SK-N-SH treated with all-trans-retinoic acid at 6 μM for 48 hours (cell line): ENCODE results near the gene ZBTB16.

Experiments
- ATAC-seq: fragments of 200-7000 bp; cut with Tn5 transposase; 3 replicates; pipeline ENCODE4 v1.9.1; 2020; ENCODE audit warnings: mild to moderate bottlenecking, moderate library complexity
- ARNTL ChIP-seq: fragments of 450-650 bp; formaldehyde crosslinking; IDR thresholded peaks from 2 replicates; pipeline ENCODE4 v1.5.0; 2020; ENCODE audit warnings: low read depth, mild to moderate bottlenecking, moderate library complexity, borderline replicate concordance
- BACH2 ChIP-seq: fragments of 250-450 bp; sonication (Bioruptor Pico); IDR thresholded peaks from 2 replicates; pipeline ENCODE4 v1.9.0; 2021; ENCODE audit warnings: mild to moderate bottlenecking, borderline replicate concordance
- CSDC2 ChIP-seq: fragments of 250-450 bp; sonication (Bioruptor Pico); IDR thresholded peaks from 2 replicates; pipeline ENCODE4 v1.5.0; 2020; ENCODE audit warnings: mild to moderate bottlenecking, moderate library complexity
- ESRRG ChIP-seq: fragments of 250-450 bp; sonication (Bioruptor Pico); IDR thresholded peaks from 2 replicates; pipeline ENCODE4 v1.6.1; 2021; ENCODE audit warnings: mild to moderate bottlenecking
- GLIS3 ChIP-seq: fragments of 250-450 bp; sonication (Bioruptor Pico); IDR thresholded peaks from 2 replicates; pipeline ENCODE4 v1.5.0; 2020; ENCODE audit warnings: mild to moderate bottlenecking, moderate library complexity
- ISL1 ChIP-seq: fragments of 250-450 bp; sonication (Bioruptor Pico); IDR thresholded peaks from 2 replicates; pipeline ENCODE4 v2.1.2; 2022; ENCODE audit warnings: mild to moderate bottlenecking, moderate library complexity
- OSR1 ChIP-seq: fragments of 250-450 bp; sonication (Bioruptor Pico); IDR thresholded peaks from 2 replicates; pipeline ENCODE4 v1.8.0; 2022; ENCODE audit warnings: moderate library complexity, mild to moderate bottlenecking, inconsistent platforms
- PPARA ChIP-seq: fragments of 250-450 bp; sonication (Bioruptor Pico); IDR thresholded peaks from 2 replicates; pipeline ENCODE4 v1.5.0; 2020; ENCODE audit warnings: mild to moderate bottlenecking, borderline replicate concordance
- RARB ChIP-seq: fragments of 250-450 bp; sonication (Bioruptor Pico); IDR thresholded peaks from 2 replicates; pipeline ENCODE4 v1.8.0; 2021; ENCODE audit warnings: mild to moderate bottlenecking, moderate library complexity
- SNAI2 ChIP-seq: fragments of 250-450 bp; sonication (Bioruptor Pico); IDR thresholded peaks from 2 replicates; pipeline ENCODE4 v1.5.0; 2020; ENCODE audit warnings: mild to moderate bottlenecking, moderate library complexity
- TCF4 ChIP-seq: fragments of 250-450 bp; sonication (Bioruptor Pico); IDR thresholded peaks from 2 replicates; pipeline ENCODE4 v1.8.0; 2021; ENCODE audit warnings: mild to moderate bottlenecking, moderate library complexity, borderline replicate concordance
- TOX ChIP-seq: fragments of 250-450 bp; sonication (Bioruptor Pico); IDR thresholded peaks from 2 replicates; pipeline ENCODE4 v1.8.0; 2021; ENCODE audit warnings: mild to moderate bottlenecking, moderate library complexity, borderline replicate concordance
- ZFP3 ChIP-seq: fragments of 250-450 bp; sonication (Bioruptor Pico); IDR thresholded peaks from 2 replicates; pipeline ENCODE4 v1.5.0; 2020; ENCODE audit warnings: mild to moderate bottlenecking, moderate library complexity
- ZFP30 ChIP-seq: fragments of 450-650 bp; formaldehyde crosslinking; IDR thresholded peaks from 2 replicates; pipeline ENCODE4 v1.5.0; 2022; ENCODE audit warnings: mild to moderate bottlenecking, moderate library complexity
- ZNF565 ChIP-seq: fragments of 450-650 bp; formaldehyde crosslinking; conservative IDR thresholded peaks from 2 replicates; pipeline ENCODE4 v1.5.0; 2020; ENCODE audit warnings: low read depth, mild to moderate bottlenecking, moderate library complexity
- ZNF70 ChIP-seq: fragments of 450-650 bp; formaldehyde crosslinking; IDR thresholded peaks from 2 replicates; pipeline ENCODE4 v1.5.0; 2020; ENCODE audit warnings: mild to moderate bottlenecking, moderate library complexity
- ZNF8 ChIP-seq: fragments of 450-650 bp; formaldehyde crosslinking; IDR thresholded peaks from 2 replicates; pipeline ENCODE4 v1.5.0; 2020; ENCODE audit warnings: mild to moderate bottlenecking, moderate library complexity
- TF ChIP-seq, protein P1 (sequence below): fragments of 250-450 bp; sonication (Bioruptor Pico); IDR thresholded peaks from 2 replicates; pipeline ENCODE4 v1.8.0; 2020; ENCODE audit warnings: mild to moderate bottlenecking, moderate library complexity, borderline replicate concordance
- TF ChIP-seq, protein P2 (sequence below): fragments of 250-450 bp; sonication (Bioruptor Pico); IDR thresholded peaks from 2 replicates; pipeline ENCODE4 v1.5.0; 2020; ENCODE audit warnings: mild to moderate bottlenecking, moderate library complexity
- TF ChIP-seq, protein P3 (sequence below): fragments of 250-450 bp; sonication (Bioruptor Pico); IDR thresholded peaks from 2 replicates; pipeline ENCODE4 v1.5.1; 2020; ENCODE audit warnings: low read depth, mild to moderate bottlenecking, moderate library complexity
- TF ChIP-seq, protein P4 (sequence below): fragments of 250-450 bp; sonication (Bioruptor Pico); IDR thresholded peaks from 2 replicates; pipeline ENCODE4 v1.5.1; 2021; ENCODE audit warnings: mild to moderate bottlenecking, moderate library complexity

Gene ZBTB16

DNA sequence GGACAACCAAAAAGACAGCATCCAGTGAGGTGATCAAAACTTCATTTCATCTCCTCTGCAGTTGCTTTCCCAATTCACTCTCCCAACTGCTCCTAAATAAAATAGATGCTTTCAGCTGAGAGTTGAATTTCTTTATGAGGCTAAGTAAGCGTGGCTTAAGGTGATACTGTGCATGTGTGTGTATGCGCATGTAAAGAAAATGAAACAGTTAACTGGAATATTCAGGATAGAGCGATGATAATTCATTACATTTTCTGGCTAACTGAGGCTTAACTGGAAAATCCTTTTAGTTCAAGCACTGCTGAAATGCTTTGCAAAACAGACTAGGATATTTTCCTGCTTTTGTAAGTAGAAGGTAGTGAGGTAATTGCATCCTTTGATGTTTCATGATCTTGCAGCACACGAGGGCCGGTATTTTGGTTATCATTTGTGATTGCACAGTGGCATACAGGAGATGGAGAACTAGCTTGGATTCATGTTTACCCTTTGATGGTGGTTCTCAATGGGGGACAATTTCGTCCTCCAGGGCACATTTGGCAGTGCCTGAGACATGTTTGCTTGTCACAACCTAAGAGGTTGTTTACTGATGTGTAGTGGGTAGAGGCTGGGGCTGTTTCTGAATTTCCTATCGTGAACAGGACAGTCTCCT is 71.2 kb downstream of the ZBTB16 start (continued):
- TF ChIP-seq ISL1 (CRISPR knock-in tag) = no peak
- TF ChIP-seq BACH2 (CRISPR knock-in tag) = no peak
- TF ChIP-seq, all 23 proteins: peak for 0

DNA sequence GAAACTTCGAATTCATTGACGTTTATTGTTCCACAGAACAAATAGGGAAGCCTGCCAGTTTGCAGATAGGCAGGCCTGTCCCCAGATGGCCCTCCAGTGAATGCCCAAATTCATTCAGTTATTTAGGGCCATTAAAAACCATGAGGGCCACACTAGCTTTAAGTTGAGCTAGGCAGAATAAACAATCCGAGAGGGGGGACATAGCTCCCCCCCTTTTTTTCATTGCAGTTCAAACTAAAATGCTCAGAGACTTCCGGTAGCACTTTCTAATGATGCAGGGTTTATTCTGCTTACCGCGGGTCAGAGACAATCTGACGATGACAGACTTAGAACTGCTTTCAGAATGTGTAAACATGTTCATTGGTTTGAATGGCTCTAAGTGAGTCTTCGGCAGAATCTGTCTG is 72.0 kb downstream of the ZBTB16 start:
- TF ChIP-seq ZFP3 (CRISPR knock-in tag) (no peak), ZNF565 (no peak), TCF4 (CRISPR knock-in tag) (no peak), ZNF8 (CRISPR knock-in tag) (no peak)
- ATAC-seq = no peak

DNA sequence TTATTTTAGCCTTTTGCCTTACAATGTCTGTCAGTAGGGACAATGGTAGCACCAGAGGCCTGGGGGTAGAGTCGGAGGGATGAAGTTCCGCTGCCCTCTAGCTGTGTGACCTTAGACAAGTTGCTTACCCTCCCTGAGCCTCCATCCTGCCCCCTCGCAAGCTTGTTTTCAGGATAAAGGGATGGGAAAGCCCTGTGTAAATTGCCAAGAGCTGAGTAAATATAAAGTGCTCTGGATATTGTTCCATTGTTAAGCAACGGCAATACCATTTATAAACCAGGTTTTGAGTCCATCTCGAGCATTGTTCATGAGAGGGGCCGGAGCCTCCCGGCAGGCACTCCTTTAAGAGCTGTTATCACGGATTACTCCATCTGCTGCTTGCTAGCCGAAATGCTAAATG is 72.9 kb downstream of the ZBTB16 start:
- no peak for ATAC-seq
- TF ChIP-seq, protein P1, sequence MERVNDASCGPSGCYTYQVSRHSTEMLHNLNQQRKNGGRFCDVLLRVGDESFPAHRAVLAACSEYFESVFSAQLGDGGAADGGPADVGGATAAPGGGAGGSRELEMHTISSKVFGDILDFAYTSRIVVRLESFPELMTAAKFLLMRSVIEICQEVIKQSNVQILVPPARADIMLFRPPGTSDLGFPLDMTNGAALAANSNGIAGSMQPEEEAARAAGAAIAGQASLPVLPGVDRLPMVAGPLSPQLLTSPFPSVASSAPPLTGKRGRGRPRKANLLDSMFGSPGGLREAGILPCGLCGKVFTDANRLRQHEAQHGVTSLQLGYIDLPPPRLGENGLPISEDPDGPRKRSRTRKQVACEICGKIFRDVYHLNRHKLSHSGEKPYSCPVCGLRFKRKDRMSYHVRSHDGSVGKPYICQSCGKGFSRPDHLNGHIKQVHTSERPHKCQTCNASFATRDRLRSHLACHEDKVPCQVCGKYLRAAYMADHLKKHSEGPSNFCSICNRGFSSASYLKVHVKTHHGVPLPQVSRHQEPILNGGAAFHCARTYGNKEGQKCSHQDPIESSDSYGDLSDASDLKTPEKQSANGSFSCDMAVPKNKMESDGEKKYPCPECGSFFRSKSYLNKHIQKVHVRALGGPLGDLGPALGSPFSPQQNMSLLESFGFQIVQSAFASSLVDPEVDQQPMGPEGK (CRISPR knock-in tag) = no peak
- TF ChIP-seq, protein P2, sequence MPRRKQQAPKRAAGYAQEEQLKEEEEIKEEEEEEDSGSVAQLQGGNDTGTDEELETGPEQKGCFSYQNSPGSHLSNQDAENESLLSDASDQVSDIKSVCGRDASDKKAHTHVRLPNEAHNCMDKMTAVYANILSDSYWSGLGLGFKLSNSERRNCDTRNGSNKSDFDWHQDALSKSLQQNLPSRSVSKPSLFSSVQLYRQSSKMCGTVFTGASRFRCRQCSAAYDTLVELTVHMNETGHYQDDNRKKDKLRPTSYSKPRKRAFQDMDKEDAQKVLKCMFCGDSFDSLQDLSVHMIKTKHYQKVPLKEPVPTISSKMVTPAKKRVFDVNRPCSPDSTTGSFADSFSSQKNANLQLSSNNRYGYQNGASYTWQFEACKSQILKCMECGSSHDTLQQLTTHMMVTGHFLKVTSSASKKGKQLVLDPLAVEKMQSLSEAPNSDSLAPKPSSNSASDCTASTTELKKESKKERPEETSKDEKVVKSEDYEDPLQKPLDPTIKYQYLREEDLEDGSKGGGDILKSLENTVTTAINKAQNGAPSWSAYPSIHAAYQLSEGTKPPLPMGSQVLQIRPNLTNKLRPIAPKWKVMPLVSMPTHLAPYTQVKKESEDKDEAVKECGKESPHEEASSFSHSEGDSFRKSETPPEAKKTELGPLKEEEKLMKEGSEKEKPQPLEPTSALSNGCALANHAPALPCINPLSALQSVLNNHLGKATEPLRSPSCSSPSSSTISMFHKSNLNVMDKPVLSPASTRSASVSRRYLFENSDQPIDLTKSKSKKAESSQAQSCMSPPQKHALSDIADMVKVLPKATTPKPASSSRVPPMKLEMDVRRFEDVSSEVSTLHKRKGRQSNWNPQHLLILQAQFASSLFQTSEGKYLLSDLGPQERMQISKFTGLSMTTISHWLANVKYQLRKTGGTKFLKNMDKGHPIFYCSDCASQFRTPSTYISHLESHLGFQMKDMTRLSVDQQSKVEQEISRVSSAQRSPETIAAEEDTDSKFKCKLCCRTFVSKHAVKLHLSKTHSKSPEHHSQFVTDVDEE (CRISPR knock-in tag) = no peak
- TF ChIP-seq ZNF565 = no peak
- no peak for TF ChIP-seq SNAI2 (CRISPR knock-in tag)
- TF ChIP-seq RARB = no peak

DNA sequence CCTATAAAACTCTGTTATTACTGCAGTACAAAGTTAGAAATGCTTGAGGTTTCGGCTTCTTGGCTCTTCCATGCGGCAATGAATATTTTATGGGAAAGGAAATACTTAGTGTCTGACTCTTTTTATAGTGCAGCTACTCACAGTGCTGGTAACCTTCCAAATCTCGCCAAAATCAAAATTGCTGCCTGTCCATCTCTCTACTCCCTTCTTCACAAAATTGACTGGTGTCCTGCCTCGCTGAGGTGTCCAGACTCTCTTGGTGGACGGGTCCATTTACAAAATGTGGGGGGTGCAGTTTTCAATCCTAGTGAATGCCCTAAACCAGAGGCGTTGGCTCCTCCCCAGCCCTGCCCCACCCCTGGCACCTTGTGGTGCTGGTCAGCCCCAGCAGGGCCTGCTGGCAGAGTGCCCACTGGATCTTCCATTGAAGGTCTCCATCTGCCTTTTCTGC is 73.5 kb downstream of the ZBTB16 start:
- TF ChIP-seq ISL1 (CRISPR knock-in tag) (no peak), ZNF70 (CRISPR knock-in tag) (no peak), RARB (no peak), GLIS3 (CRISPR knock-in tag) (no peak), TOX (CRISPR knock-in tag) (no peak), OSR1 (no peak), TCF4 (CRISPR knock-in tag) (no peak), ARNTL (CRISPR knock-in tag) (no peak), ZFP30 (CRISPR knock-in tag) (no peak), ESRRG (no peak), ZFP3 (CRISPR knock-in tag) (no peak), ZNF565 (no peak), CSDC2 (CRISPR knock-in tag) (no peak), BACH2 (CRISPR knock-in tag) (no peak), ZNF8 (CRISPR knock-in tag) (no peak), PPARA (no peak)
- TF ChIP-seq, protein P3, sequence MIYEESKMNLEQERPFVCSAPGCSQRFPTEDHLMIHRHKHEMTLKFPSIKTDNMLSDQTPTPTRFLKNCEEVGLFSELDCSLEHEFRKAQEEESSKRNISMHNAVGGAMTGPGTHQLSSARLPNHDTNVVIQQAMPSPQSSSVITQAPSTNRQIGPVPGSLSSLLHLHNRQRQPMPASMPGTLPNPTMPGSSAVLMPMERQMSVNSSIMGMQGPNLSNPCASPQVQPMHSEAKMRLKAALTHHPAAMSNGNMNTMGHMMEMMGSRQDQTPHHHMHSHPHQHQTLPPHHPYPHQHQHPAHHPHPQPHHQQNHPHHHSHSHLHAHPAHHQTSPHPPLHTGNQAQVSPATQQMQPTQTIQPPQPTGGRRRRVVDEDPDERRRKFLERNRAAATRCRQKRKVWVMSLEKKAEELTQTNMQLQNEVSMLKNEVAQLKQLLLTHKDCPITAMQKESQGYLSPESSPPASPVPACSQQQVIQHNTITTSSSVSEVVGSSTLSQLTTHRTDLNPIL (CRISPR knock-in tag) = no peak
- TF ChIP-seq, protein P4, sequence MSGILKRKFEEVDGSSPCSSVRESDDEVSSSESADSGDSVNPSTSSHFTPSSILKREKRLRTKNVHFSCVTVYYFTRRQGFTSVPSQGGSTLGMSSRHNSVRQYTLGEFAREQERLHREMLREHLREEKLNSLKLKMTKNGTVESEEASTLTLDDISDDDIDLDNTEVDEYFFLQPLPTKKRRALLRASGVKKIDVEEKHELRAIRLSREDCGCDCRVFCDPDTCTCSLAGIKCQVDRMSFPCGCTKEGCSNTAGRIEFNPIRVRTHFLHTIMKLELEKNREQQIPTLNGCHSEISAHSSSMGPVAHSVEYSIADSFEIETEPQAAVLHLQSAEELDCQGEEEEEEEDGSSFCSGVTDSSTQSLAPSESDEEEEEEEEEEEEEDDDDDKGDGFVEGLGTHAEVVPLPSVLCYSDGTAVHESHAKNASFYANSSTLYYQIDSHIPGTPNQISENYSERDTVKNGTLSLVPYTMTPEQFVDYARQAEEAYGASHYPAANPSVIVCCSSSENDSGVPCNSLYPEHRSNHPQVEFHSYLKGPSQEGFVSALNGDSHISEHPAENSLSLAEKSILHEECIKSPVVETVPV (CRISPR knock-in tag) = no peak
- TF ChIP-seq, protein P2 (CRISPR knock-in tag) = no peak
- no peak for ATAC-seq
